GM21447 (cell line): ENCODE data around the gene NR3C2.

Experiments used
- ATAC-seq: cut with Tn5 transposase; IDR thresholded peaks from one replicate; pipeline ENCODE4 v1.9.1; 2021; ENCODE audit not compliant: unreplicated experiment

Gene NR3C2

DNA sequence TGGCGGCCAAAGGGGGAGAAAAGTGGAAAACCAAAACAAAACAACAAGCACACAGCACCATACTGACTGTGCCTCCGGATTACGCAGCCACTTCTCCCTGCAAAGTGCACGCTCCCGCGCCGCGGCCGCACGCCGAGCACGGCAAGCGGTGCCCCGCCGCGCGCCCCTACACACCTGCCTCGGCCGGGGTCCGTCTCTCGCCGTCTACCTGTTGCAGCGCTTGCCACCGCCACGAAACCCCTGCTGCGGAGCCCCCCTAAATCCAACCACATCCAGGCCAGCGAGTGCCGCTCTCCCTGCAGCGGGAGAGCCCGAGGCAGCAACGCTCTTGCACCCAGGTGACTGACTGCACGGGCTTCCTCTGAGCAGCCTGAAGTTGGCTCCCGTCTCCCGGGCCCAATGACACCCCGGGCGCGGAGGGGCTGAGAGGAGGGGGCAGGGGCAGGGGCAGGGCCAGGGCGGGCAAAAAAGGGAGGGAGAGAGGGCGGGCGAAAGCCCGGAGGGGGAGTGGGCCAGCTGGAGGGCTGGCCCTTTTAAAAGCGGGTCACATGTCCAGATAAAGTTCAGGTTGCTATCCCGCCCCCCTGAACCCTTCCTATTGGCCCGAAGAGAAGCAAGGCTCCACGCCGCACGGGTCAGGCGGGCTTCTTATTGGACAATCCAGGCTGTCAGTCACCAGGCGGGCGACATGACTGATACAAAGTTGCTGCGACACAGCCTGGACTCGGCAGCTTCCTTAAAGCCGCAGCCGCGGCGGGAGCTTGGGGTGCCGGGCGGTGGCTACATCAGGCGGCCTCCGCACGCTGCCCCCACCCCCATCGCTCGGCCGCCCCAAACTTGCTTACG lies at the start of gene NR3C2:
Gene NR3C2 (minus strand): TSS at position 429 of the 846 bp plus-strand sequence.
- ATAC-seq, result peak; percentile 97

GRCh38 chr4:148487181-148487580 lies 45.0 kb upstream of the NR3C2 start:
- no peak for ATAC-seq

DNA sequence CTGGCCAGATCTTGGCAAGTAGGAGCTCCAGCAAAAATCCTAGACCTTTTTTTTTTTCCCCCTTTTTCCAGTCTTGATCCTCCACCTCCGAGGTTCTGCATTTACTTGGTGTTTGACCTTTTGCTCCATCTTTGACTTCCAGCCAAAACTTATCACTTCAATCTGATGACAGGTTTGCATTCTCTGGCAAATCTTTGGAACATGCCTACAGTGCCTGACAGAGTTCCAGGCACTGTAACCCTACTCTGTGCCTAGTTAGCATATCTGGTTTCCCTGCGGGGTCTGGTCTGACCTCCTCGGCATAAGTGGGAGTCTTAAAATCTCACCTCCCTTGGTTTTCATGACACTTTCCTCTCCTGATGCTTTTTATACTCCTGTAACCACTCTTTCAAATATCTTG lies 39.4 kb upstream of the NR3C2 start:
- ATAC-seq, result no peak

GRCh38 chr4:148477276-148477675 lies 35.1 kb upstream of the NR3C2 start:
- no peak for ATAC-seq

DNA sequence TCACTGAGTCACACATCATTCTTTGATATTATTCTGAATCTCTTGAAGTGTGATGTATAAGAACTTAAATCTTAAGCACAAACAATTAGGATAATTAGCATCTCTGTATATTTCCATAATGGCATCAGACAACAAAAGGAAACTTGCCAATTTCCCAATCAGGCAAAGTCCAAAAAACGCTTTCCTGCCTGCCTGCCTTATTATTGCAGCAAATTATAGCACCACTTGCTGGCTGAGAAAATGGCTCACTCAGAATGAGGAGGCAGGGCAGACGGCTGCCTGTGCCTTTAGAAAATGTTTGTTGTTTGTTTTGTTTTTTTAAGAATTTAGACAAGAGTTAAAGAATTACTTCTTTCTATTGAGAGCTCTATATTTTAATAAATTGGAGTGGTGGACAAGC lies 27.7 kb upstream of the NR3C2 start:
- ATAC-seq, result no peak

DNA sequence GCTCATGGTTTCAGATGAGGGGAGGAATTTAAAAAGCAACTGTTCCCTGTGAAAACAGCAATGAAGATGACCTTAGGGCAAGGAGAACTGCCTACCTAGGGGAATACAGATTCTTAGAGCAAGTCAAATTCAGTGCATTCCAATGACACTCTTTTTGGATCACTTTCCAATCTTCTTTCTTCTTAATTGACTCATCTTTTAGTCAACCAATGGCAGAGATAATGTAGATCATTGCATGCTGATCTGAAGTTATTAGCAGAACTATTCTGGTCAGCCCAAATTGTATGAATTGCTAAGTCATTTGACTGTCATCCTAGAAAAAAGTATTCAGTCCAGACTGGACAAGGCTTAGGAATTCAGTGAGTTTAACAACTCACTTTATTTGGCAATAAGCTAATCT lies 12.6 kb upstream of the NR3C2 start:
- no peak for ATAC-seq

GRCh38 chr4:148453833-148454232 lies 11.6 kb upstream of the NR3C2 start:
- ATAC-seq, result no peak

DNA sequence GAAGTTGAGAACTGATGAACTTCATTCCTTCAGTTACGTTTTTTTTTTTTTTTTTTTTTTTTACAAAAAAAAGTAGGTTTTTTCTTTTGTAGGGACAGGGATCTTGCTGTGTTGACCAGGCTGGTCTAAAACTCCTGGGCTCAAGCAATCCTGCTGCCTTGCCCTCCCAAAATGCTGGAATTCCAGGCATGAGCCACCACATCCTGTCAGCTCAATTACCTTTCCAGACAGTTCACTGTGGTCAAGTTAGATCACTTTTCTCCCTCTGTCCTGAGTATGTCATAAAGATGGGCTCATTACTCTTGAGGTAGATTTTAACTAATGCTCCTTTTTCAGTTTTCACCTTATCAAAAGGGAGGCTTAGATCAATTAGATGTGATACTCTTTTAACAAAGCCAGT lies 10.8 kb upstream of the NR3C2 start:
- ATAC-seq, result no peak

DNA sequence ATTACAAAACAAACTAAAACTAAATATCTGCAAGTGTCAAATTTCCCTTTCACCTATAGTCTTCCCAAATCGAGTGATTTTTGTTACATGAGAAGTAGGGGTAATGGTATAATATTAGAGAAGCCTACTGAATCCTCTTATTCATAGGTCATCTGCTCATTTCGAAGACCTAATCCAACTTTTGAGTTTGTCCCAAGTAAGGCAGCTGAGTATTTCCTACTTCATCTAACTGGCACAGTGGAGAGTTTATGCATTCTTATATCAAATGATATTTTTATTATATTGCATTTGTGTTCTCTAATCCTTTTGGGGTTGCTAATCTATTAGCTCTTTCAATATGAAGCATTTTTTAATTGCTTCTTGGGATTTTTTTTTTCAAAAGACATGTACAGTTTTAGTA lies 7.7 kb upstream of the NR3C2 start:
- no peak for ATAC-seq

DNA sequence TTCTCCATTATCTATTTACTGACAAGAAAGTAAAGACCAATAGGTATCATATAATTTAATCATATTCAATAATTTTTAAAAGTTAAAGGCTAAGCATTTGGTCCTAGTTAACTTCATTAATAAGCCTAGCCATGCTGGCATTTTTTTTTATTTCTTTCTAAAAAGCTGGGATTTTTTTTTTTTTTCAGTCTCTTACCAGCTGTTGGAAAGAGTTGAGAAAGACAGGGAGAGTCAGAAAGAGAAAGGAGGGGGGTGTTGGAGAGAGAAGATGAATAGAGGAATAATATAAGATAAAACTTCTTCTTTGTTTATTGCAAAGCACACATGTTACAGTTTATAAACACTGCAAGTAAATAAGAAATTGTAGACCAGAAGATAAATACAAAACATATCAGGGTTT lies 5.9 kb upstream of the NR3C2 start:
- no peak for ATAC-seq

DNA sequence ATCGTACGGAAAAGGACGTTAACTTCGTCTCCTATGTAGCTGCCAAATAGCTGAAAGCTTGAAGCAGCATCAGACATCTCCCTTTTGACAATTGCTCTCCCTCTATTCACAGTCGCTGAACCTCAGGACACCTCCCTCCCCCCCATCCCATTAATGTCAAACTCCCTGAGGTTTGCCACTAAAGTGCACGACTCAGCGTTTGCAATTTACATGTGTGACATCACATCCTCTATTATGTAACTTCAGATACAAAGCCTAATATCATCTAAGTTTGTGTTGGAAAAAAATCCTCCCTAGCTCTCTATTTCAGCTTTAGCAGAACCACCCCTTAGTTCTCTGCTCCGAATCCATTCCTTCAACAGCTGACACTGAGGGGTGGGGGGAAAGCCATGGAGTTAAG lies 5.5 kb upstream of the NR3C2 start:
- ATAC-seq, result no peak

DNA sequence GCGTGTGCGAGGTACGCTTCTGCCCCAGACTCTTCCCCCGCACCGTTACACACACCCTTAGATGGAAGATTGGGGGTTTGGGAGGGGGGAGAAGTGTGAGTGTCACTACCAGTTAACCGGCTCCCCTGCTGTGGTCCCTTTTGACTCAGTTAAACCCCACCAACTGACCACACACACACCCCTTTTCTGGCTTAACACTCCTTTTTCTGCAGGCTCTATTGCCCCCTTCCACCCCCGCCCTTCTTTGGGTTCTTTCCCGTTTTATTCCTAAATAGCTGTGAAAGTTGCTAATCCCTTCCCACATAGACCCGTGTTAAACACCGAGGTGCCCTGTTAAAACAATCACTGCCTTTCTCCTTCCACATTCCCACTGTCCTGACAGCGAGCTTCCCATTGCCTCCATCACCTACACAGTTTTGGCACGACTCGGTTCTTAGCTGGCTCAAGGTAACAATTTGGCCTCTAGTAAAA lies 3.7 kb upstream of the NR3C2 start:
- ATAC-seq, result no peak

DNA sequence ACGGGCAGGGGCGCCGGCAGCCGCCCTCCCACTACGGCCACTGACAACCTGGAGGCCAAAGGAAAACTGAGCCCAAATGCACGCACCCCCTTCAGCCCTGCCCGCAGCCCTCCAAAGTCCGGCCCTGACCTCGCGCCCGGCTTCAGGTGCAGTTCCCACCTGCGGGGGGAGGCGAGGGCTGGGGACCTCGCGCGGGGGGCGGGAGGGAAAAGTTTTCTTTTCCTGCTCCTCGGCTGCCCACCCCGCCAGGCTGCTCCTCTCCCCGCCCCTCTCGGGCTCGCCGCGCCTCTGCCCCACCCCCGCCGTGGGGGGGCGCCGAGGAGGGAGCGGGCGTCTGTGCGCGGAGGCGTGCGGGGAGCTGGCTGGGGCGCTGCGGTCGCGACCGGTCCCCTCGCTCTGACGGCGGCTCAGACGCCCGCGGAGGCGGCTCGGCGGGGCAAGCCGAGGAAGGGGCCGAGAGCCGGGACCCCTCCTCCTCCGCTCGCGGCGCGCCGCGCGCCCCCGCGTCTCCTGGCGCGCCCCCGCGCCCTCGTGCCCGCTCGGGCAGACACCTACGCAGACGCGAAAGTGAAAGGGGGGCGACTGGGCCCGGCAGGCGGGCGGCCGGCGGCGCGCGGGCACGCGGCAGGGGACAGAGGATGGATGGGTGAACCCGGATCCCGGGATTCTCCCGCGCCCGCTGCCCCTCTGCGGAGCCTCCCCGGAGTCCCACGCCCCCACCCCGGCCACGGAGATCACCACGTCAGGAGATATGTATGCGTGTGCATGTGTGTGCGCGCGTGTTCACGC lies 3.1 kb upstream of the NR3C2 start:
- ATAC-seq, result no peak

DNA sequence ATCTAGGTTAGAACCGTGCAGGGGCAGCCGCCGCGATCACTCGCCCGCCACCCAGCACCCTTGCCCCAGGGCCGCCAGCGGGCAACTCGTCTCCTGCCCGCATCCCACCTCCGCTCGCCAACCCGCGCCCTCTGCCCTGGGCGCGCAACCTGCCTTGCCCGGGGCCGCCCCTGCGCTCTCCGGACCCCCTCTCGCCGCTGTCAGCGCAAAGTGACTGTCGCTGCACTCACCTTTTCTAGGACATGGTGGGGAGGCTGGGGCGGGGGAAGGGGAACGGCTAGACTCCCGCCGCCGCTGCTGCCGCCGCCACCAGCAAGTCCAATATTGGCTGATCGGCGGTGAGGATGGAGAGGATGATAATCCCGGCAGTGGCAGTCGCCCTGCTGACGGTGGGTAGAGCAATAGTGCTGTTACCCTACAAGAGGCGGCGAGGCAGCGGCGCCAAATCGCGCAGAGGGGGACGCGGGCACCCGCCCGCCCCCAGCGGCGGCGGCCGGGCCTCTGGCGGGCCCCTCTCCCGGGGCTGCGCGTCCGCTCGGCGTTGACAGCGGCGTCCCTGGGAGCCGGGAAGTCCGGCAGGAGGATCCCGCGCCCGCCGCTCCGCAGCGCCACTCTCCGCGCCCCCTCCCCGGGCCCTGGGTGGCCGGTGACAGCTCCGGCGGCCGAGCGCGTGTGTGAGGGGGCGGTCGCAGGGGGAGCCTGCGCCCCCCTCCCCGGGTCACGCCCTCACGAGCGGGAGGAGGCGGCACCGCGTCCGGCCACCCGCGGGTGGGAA lies 2.3 kb upstream of the NR3C2 start:
- no peak for ATAC-seq

DNA sequence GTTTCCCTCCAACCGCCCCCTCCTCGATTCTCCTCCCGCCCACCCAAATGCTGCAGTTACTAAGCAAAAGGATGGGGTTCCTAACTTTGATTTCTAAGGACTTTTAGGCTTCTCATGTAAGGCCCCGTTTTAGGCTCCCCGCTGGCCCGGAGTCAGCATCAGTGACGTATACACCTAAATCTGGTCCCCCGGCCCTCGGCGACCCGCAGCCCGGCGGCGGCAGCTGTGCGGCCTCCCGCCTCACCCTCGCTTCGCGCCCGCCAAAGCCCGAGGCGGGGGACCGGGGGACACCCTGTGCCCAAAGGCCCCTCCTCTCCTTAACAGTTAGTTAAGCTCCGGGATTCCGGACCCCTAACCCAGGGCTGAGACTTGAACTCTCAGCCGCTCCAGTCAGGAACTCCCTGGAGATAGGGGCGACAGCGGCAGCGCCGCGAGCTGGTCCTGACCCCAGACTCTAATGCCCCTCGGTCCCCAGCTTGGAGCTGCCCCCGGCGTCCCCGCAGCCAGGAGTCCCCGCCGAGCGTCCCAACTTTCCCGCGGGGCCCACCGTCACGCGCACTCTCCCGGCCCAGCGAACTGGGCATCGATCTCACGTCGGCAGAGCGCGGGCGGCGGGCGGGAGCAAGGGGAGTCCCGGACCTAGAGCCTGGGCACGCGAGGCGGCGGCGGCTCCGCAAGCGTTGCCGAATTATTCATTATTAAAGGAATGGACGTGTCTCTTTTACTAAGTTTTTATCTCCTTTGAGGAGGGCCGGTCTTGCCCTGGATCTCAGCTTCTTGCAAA lies 1.5 kb upstream of the NR3C2 start:
- no peak for ATAC-seq

GRCh38 chr4:148442832-148443511 lies 758 bp upstream of the NR3C2 start:
- ATAC-seq, result peak; percentile 2

DNA sequence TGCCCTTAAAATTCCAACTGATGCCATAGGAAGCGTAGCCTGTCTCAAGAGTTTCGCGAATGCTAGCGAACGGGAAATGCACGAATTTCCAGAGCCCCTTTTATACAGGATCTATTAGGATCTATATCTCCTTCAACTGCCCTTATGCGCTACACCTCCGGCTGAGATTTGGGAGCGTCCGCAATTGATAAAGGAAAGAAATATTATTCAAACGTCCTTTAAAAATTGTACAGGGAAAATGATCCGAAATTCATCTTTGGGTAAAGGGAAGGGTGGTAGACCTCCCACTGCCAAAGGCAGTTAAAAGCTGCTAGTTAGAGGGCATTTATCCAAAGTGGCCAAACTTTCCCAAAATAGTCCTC lies 609 bp downstream of the NR3C2 start:
- no peak for ATAC-seq

DNA sequence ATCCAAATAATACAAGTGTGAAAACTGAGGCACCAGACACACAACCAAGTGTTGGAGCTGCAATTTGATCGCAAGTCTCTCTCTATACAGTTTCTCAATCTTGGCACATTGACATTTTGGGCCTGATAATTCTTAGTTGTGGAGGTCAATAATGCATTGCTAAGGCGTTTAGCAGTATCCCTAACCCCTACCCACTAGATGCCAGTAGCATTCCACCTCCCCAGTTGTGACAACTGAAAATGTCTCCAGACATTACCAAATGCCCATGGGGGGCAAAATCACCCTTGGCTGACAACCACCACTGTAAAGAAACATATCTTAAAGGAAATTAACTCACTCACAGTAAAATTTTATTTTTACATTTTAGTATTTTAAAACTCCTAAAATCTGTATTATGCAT lies 4.2 kb downstream of the NR3C2 start:
- no peak for ATAC-seq

- ATAC-seq, result no peak
Observed at GRCh38 chr4:148437439-148437838, 4.8 kb downstream of the NR3C2 start.

GRCh38 chr4:148436512-148436911 lies 5.7 kb downstream of the NR3C2 start:
- no peak for ATAC-seq
